ENCODE results near the gene SYK. TPM values are rescaled to one million over a fixed set of nuclear protein-coding genes. Genes with fewer than 3 reads are reported as not detected.

SYK gene
- total RNA-seq, 4 donors from 2014 or later: 7.0 to 16.6 (median 8.7) TPM

GRCh38 chr9:90945336-90945735 lies 143.7 kb downstream of the SYK start:
- Histone ChIP-seq H3K27me3 (peaks cover 0 to 2% (median 0%) of the 10 kb centered on the region in 4 donors), H3K27ac (replicated peaks in 1 of 4) (no peak overlapping the region), H3K4me3 (no peak overlapping the region), H3K9me3 (peaks cover 0 to 11% (median 9%) of the 10 kb centered on the region in 4 donors), H3K36me3 (no peaks in the 10 kb centered on the region), H3K4me1 (no peaks in the 10 kb centered on the region)
- no peak for TF ChIP-seq POLR2A (IDR thresholded peaks at IDR 0.05; ENCODE audit: low read depth)
- TF ChIP-seq EP300 (IDR thresholded peaks at IDR 0.05): no peak
- TF ChIP-seq, protein P1, sequence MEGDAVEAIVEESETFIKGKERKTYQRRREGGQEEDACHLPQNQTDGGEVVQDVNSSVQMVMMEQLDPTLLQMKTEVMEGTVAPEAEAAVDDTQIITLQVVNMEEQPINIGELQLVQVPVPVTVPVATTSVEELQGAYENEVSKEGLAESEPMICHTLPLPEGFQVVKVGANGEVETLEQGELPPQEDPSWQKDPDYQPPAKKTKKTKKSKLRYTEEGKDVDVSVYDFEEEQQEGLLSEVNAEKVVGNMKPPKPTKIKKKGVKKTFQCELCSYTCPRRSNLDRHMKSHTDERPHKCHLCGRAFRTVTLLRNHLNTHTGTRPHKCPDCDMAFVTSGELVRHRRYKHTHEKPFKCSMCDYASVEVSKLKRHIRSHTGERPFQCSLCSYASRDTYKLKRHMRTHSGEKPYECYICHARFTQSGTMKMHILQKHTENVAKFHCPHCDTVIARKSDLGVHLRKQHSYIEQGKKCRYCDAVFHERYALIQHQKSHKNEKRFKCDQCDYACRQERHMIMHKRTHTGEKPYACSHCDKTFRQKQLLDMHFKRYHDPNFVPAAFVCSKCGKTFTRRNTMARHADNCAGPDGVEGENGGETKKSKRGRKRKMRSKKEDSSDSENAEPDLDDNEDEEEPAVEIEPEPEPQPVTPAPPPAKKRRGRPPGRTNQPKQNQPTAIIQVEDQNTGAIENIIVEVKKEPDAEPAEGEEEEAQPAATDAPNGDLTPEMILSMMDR (IDR thresholded peaks at IDR 0.05): no peak
- TF ChIP-seq POLR2AphosphoS5 (IDR thresholded peaks at IDR 0.05): no peak
- intact Hi-C loops (cut with DNase I): no loop called here
- DNase-seq (ENCODE audit: extremely low spot score): no peak
- WGBS: 90% methylated on average over 2 of the region's 2 CpGs

DNA sequence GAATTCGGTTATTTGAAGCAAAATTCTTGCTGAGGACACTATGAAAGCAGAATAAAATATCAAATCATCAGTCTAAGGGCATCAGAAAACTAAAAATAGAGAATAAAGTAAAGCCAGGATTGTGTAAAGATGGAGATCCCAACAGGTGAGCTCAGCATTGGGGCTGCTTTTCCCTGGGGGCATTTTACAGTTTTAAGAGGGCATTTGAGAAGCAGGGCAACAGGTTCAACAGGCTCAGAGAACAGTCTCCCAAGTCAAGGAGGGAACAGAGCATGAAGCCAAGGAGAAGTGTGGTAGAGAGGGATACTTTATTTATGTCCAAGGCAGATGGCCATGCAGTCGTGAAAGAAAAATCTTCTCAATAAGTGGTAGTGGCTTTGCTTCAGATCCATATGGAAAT lies 145.4 kb downstream of the SYK start:
- no peak for DNase-seq (ENCODE audit: extremely low spot score)
- Histone ChIP-seq H3K4me1 (no peaks in the 10 kb centered on the region), H3K9me3 (peaks cover 0 to 4% (median 0%) of the 10 kb centered on the region in 4 donors), H3K4me3 (no peak overlapping the region), H3K27me3 (peaks cover 0 to 2% (median 0%) of the 10 kb centered on the region in 4 donors), H3K27ac (replicated peaks in 1 of 4) (no peak overlapping the region), H3K36me3 (no peaks in the 10 kb centered on the region)
- 63% methylated on average over 2 of the region's 2 CpGs for WGBS
- TF ChIP-seq, protein P1 (IDR thresholded peaks at IDR 0.05): no peak
- TF ChIP-seq POLR2AphosphoS5 (IDR thresholded peaks at IDR 0.05): no peak
- TF ChIP-seq POLR2A (IDR thresholded peaks at IDR 0.05; ENCODE audit: low read depth): no peak
- TF ChIP-seq EP300 (IDR thresholded peaks at IDR 0.05): no peak
- intact Hi-C loops (cut with DNase I): no loop called here

Other genes with a start within 250 kb of the SYK start
- gene DIRAS2, start 159.0 kb upstream of the SYK start, total RNA-seq: under 1 TPM in 1 of 4 donors, not detected in 3; 0.17 TPM